ENCODE data around the gene ZFP82.

The ZFP82 gene

GRCh38 chr19:36373638-36374156 is 44.7 kb downstream of the ZFP82 start:
- POLR2A ChIA-PET: interaction anchor here (0.6 kb wide), 1 partner anchor 870 kb away, joined by 4 read pairs; no protein-coding TSS in a partner anchor
- H3K9me3 ChIP-seq (ENCODE audit: control extremely low read depth in 1 of 5, control insufficient read depth in 4 of 5, insufficient read depth in 2 of 5, low read depth in 1 of 5, low read length in 4 of 5): peaks cover 8 to 49% (median 20%) of the 10 kb centered on the region in 5 experiments
- H3K4me3 ChIP-seq (ENCODE audit: control insufficient read depth in 1 of 7, extremely low read depth in 1 of 7, insufficient read depth in 4 of 7, low read depth in 2 of 7, low read length in 6 of 7): no peak overlapping the region
- no peak overlapping the region for H3K27ac ChIP-seq (ENCODE audit: insufficient read depth in 1 of 2, low read depth in 1 of 2, low read length in 2 of 2, poor library complexity in 1 of 2, severe bottlenecking in 2 of 2)
- CTCF ChIA-PET: no interaction called here
- H3K4me1 ChIP-seq (ENCODE audit: control extremely low read depth in 1 of 4, control insufficient read depth in 4 of 4, insufficient read depth in 4 of 4, low read length in 3 of 4): peaks cover 5 to 11% (median 8%) of the 10 kb centered on the region in 4 experiments
- H3K27me3 ChIP-seq (replicated peaks in 2 of 5; ENCODE audit: control insufficient read depth in 4 of 5, insufficient read depth in 5 of 5, low read length in 4 of 5): no peaks in the 10 kb centered on the region
- DNase-seq: no peak
- H3K36me3 ChIP-seq (ENCODE audit: control insufficient read depth in 4 of 4, insufficient read depth in 4 of 4, low read length in 3 of 4): peaks cover 5 to 27% (median 14%) of the 10 kb centered on the region in 4 experiments
- WGBS (ENCODE audit: insufficient coverage): 100% methylated on average over 4 of the region's 5 CpGs

GRCh38 chr19:36371886-36372285 is 46.6 kb downstream of the ZFP82 start:
- H3K27me3 ChIP-seq (replicated peaks in 2 of 5; ENCODE audit: control insufficient read depth in 4 of 5, insufficient read depth in 5 of 5, low read length in 4 of 5): no peaks in the 10 kb centered on the region
- DNase-seq: no peak
- peaks cover 8 to 64% (median 37%) of the 10 kb centered on the region in 5 experiments for H3K9me3 ChIP-seq (ENCODE audit: control extremely low read depth in 1 of 5, control insufficient read depth in 4 of 5, insufficient read depth in 2 of 5, low read depth in 1 of 5, low read length in 4 of 5)
- H3K27ac ChIP-seq (ENCODE audit: insufficient read depth in 1 of 2, low read depth in 1 of 2, low read length in 2 of 2, poor library complexity in 1 of 2, severe bottlenecking in 2 of 2): no peak overlapping the region
- H3K4me1 ChIP-seq (ENCODE audit: control extremely low read depth in 1 of 4, control insufficient read depth in 4 of 4, insufficient read depth in 4 of 4, low read length in 3 of 4): no peaks in the 10 kb centered on the region
- no peak overlapping the region for H3K4me3 ChIP-seq (ENCODE audit: control insufficient read depth in 1 of 7, extremely low read depth in 1 of 7, insufficient read depth in 4 of 7, low read depth in 2 of 7, low read length in 6 of 7)
- ChIA-PET POLR2A (no interaction called here), CTCF (no interaction called here)
- H3K36me3 ChIP-seq (ENCODE audit: control insufficient read depth in 4 of 4, insufficient read depth in 4 of 4, low read length in 3 of 4): peaks cover 7 to 44% (median 21%) of the 10 kb centered on the region in 4 experiments

- DNase-seq: no peak
- H3K27ac ChIP-seq (ENCODE audit: insufficient read depth in 1 of 2, low read depth in 1 of 2, low read length in 2 of 2, poor library complexity in 1 of 2, severe bottlenecking in 2 of 2): no peak overlapping the region
- WGBS (ENCODE audit: insufficient coverage): 81% methylated on average over 6 of the region's 6 CpGs
- no peaks in the 10 kb centered on the region for H3K4me1 ChIP-seq (ENCODE audit: control extremely low read depth in 1 of 4, control insufficient read depth in 4 of 4, insufficient read depth in 4 of 4, low read length in 3 of 4)
- H3K36me3 ChIP-seq (ENCODE audit: control insufficient read depth in 4 of 4, insufficient read depth in 4 of 4, low read length in 3 of 4): peaks cover 45 to 89% (median 57%) of the 10 kb centered on the region in 4 experiments
- H3K9me3 ChIP-seq (ENCODE audit: control extremely low read depth in 1 of 5, control insufficient read depth in 4 of 5, insufficient read depth in 2 of 5, low read depth in 1 of 5, low read length in 4 of 5): peaks cover 9 to 82% (median 55%) of the 10 kb centered on the region in 5 experiments
- no peak overlapping the region for H3K4me3 ChIP-seq (ENCODE audit: control insufficient read depth in 1 of 7, extremely low read depth in 1 of 7, insufficient read depth in 4 of 7, low read depth in 2 of 7, low read length in 6 of 7)
- CTCF ChIA-PET: no interaction called here
- no peaks in the 10 kb centered on the region for H3K27me3 ChIP-seq (replicated peaks in 2 of 5; ENCODE audit: control insufficient read depth in 4 of 5, insufficient read depth in 5 of 5, low read length in 4 of 5)
- POLR2A ChIA-PET: no interaction called here
Observed at GRCh38 chr19:36363845-36364244, 54.6 kb downstream of the ZFP82 start.
